Suprapubic skin (tissue), 3 donors: ENCODE data around the gene EPHB6.

Experiments used
- CTCF ChIP-seq, 2 donors: fragments of 200-600 bp in 1 of 2; fragments of 450-650 bp in 1 of 2; sonication (generic) in 1 of 2; IDR thresholded peaks; one replicate each; pipeline ENCODE4 v1.5.1; 2016 to 2019; ENCODE audit warnings: antibody characterized with exemption in 2 of 2, mild to moderate bottlenecking in 1 of 2, moderate library complexity in 1 of 2
- POLR2A ChIP-seq, 2 donors: fragments of 450-650 bp; IDR thresholded peaks; one replicate each; pipeline ENCODE4 v1.6.1; 2017; ENCODE audit warnings: antibody characterized with exemption in 2 of 2, mild to moderate bottlenecking in 2 of 2, moderate library complexity in 2 of 2

GRCh38 chr7:142870147-142870559, 15.3 kb downstream of the EPHB6 start:
- TF ChIP-seq POLR2A (IDR thresholded peaks at IDR 0.05) (no peak), CTCF (IDR thresholded peaks at IDR 0.05) (no peak)
